KOPT-K1 (cell line): ENCODE results near the gene CHID1.

Source experiments
- H3K27ac ChIP-seq: fragments of 200-600 bp; sonication (generic); 2 replicates; pipeline ENCODE4 v1.5.1; 2016; ENCODE audit warnings: antibody characterized with exemption, mild to moderate bottlenecking, low read depth, low read length; ENCODE audit not compliant: poor library complexity, severe bottlenecking
- H3K36me3 ChIP-seq: fragments of 200-600 bp; sonication (generic); 2 replicates; pipeline ENCODE4 v1.5.1; 2017; ENCODE audit warnings: antibody characterized with exemption, mild to moderate bottlenecking, low read length, moderate library complexity; ENCODE audit not compliant: insufficient read depth
- H3K9me3 ChIP-seq: fragments of 200-600 bp; sonication (generic); 2 replicates; pipeline ENCODE4 v1.5.1; 2017; ENCODE audit warnings: antibody characterized with exemption, low read length, mild to moderate bottlenecking; ENCODE audit not compliant: insufficient read depth, poor library complexity, severe bottlenecking

Gene CHID1

GRCh38 chr11:905952-906351, 4.7 kb downstream of the CHID1 start:
- no peak overlapping the region for H3K27ac ChIP-seq
- H3K9me3 ChIP-seq, result no peaks in the 10 kb centered on the region
- H3K36me3 ChIP-seq, result peaks cover 51% of the 10 kb centered on the region

GRCh38 chr11:904380-904779, 6.2 kb downstream of the CHID1 start:
- Histone ChIP-seq H3K27ac (no peak overlapping the region), H3K36me3 (peaks cover 67% of the 10 kb centered on the region)

GRCh38 chr11:901452-902061, 9.1 kb downstream of the CHID1 start:
- peaks cover 89% of the 10 kb centered on the region for H3K36me3 ChIP-seq
- no peaks in the 10 kb centered on the region for H3K9me3 ChIP-seq
- H3K27ac ChIP-seq, result no peak overlapping the region

More at GRCh38 chr11:904380-904779, 6.2 kb downstream of the CHID1 start:
- H3K9me3 ChIP-seq, result no peaks in the 10 kb centered on the region

- H3K9me3 ChIP-seq, result no peaks in the 10 kb centered on the region
- H3K27ac ChIP-seq, result no peak overlapping the region
- peaks cover 81% of the 10 kb centered on the region for H3K36me3 ChIP-seq
Measured at GRCh38 chr11:900545-900944, 10.1 kb downstream of the CHID1 start.

- H3K36me3 ChIP-seq, result peaks cover 76% of the 10 kb centered on the region
- H3K9me3 ChIP-seq, result no peaks in the 10 kb centered on the region
- no peak overlapping the region for H3K27ac ChIP-seq
Measured at GRCh38 chr11:899724-900123, 10.9 kb downstream of the CHID1 start.

- peaks cover 66% of the 10 kb centered on the region for H3K36me3 ChIP-seq
Measured at GRCh38 chr11:898540-899190, 11.9 kb downstream of the CHID1 start.

GRCh38 chr11:898143-898511, 12.5 kb downstream of the CHID1 start:
- no peak overlapping the region for H3K27ac ChIP-seq
- no peaks in the 10 kb centered on the region for H3K9me3 ChIP-seq
- H3K36me3 ChIP-seq, result peaks cover 60% of the 10 kb centered on the region

More at GRCh38 chr11:898540-899190, 11.9 kb downstream of the CHID1 start:
- H3K27ac ChIP-seq, result no peak overlapping the region
- no peaks in the 10 kb centered on the region for H3K9me3 ChIP-seq

- no peaks in the 10 kb centered on the region for H3K9me3 ChIP-seq
- H3K36me3 ChIP-seq, result peaks cover 55% of the 10 kb centered on the region
- no peak overlapping the region for H3K27ac ChIP-seq
Measured at GRCh38 chr11:897253-898142, 13.1 kb downstream of the CHID1 start.

GRCh38 chr11:895331-896110, 15.1 kb downstream of the CHID1 start:
- peaks cover 38% of the 10 kb centered on the region for H3K36me3 ChIP-seq
- no peaks in the 10 kb centered on the region for H3K9me3 ChIP-seq
- H3K27ac ChIP-seq, result no peak overlapping the region

GRCh38 chr11:894575-895201, 15.9 kb downstream of the CHID1 start:
- no peaks in the 10 kb centered on the region for H3K9me3 ChIP-seq
- no peak overlapping the region for H3K27ac ChIP-seq
- H3K36me3 ChIP-seq, result peaks cover 29% of the 10 kb centered on the region

GRCh38 chr11:893008-893654, 17.5 kb downstream of the CHID1 start:
- peaks cover 21% of the 10 kb centered on the region; the same call in 1 of the 2 replicates for H3K36me3 ChIP-seq
- no peak overlapping the region for H3K27ac ChIP-seq
- H3K9me3 ChIP-seq, result no peaks in the 10 kb centered on the region

GRCh38 chr11:890794-891540, 19.6 kb downstream of the CHID1 start:
- Histone ChIP-seq H3K36me3 (peaks cover 32% of the 10 kb centered on the region; the same call in 1 of the 2 replicates), H3K27ac (no peak overlapping the region), H3K9me3 (no peaks in the 10 kb centered on the region)

- Histone ChIP-seq H3K9me3 (no peaks in the 10 kb centered on the region), H3K27ac (no peak overlapping the region), H3K36me3 (peaks cover 40% of the 10 kb centered on the region)
Measured at GRCh38 chr11:889687-890475, 20.7 kb downstream of the CHID1 start.
